Ovary (tissue), 9 donors: ENCODE data around the gene PHF21A. TPM values are rescaled to one million over a fixed set of nuclear protein-coding genes. Genes with fewer than 3 reads are reported as not detected.

ENCODE experiments used
- DNase-seq, 5 donors: peaks; one replicate each; pipeline ENCODE4 v3.0.0-alpha.2; 2019 to 2020
- H3K27ac ChIP-seq, 2 donors: fragments of 200-600 bp; one replicate each; pipeline versions ENCODE4 v1.5.1 to v1.8.0; 2019 to 2022
- H3K27me3 ChIP-seq: fragments of 200-600 bp; one replicate; pipeline ENCODE4 v1.8.0; 2022
- H3K36me3 ChIP-seq: fragments of 200-600 bp; sonication (generic); one replicate; pipeline ENCODE4 v1.5.1; 2019
- H3K4me1 ChIP-seq: one replicate; pipeline ENCODE4 v1.8.1; 2013; ENCODE audit warnings: mild to moderate bottlenecking, moderate library complexity; ENCODE audit not compliant: insufficient read depth
- H3K4me3 ChIP-seq: fragments of 200-600 bp; sonication (generic); one replicate; pipeline ENCODE4 v1.5.1; 2017
- H3K9me3 ChIP-seq, 2 donors: fragments of 200-600 bp in 1 of 2; sonication (generic) in 1 of 2; one replicate each; pipeline versions ENCODE4 v1.5.1 to v1.8.1; 2013 to 2019; ENCODE audit warnings: mild to moderate bottlenecking in 1 of 2, moderate library complexity in 1 of 2
- EP300 ChIP-seq: sonication (generic); formaldehyde crosslinking; IDR thresholded peaks from one replicate; pipeline ENCODE4 v1.6.1; 2017; ENCODE audit warnings: antibody characterized with exemption
- POLR2A ChIP-seq: fragments of 450-650 bp; IDR thresholded peaks from one replicate; pipeline ENCODE4 v1.6.1; 2017; ENCODE audit warnings: antibody characterized with exemption, mild to moderate bottlenecking, moderate library complexity
- WGBS, 3 donors: extraction: QIAGEN DNeasy Blood & Tissue Kit in 1 of 3; methylation state at CpG; one replicate each; pipeline versions ENCODE4 v1.1.5 to v1.1.7; 2013 to 2017; 5-methylcytosine and 5-hydroxymethylcytosine counted together
- intact Hi-C, 4 donors: fragments of 100-400 bp; cut with DNase I; formaldehyde crosslinking; loops; one replicate each; pipeline versions ENCODE4 v1.11.0 to v1.15.1; 2022 to 2023
- polyA plus RNA-seq, 2 donors: library from polyadenylated mRNA; stranded (reverse); fragments of 200-250 nt in 1 of 2; fragments of 350-450 nt in 1 of 2; fragmentation: Illumina TruSeq in 1 of 2; extraction: RNeasy Lipid Tissue Mini Kit (QIAGEN cat#74804) in 1 of 2; gene quantifications; one replicate each; pipeline ENCODE4 v1.2.3, GENCODE V29; 2013 to 2014
- total RNA-seq, 7 donors: library from RNA; depleted of rRNA in 2 of 7; stranded (reverse); fragments of >200 nt in 2 of 7; fragmentation: NEBNext Ultra II Directional in 3 of 7; extraction: Animal tissue kit (Norgen Biotek cat#: 25700) in 3 of 7; gene quantifications; one replicate each; pipeline versions ENCODE4 v1.1.0 to v1.2.4, GENCODE V29; 2016 to 2023
- TF ChIP-seq, protein P1 (sequence below), 3 donors: fragments of 450-650 bp in 2 of 3; fragments of 200-600 bp in 1 of 3; IDR thresholded peaks; one replicate each; pipeline versions ENCODE4 v1.5.1 to v1.8.0; 2016 to 2022; ENCODE audit warnings: antibody characterized with exemption in 3 of 3, mild to moderate bottlenecking in 1 of 3
- donor health status: DM: no; HTN: no; CAD: no; lungs with moderate emphysema.
- donor health status: DM: no; HTN: no; CAD: no.
- donor health status: Bipolar disorder and iron deficiency.
- donor health status: DM: yes; HTN: yes; CAD: no.
- donor health status: DM: no; HTN: no; CAD: no.
- donor health status: DM: yes; HTN: yes; CAD: no.

PHF21A gene
- total and polyA plus RNA-seq, 9 donors: 20.6 to 76.0 (median 58.2) TPM

DNA sequence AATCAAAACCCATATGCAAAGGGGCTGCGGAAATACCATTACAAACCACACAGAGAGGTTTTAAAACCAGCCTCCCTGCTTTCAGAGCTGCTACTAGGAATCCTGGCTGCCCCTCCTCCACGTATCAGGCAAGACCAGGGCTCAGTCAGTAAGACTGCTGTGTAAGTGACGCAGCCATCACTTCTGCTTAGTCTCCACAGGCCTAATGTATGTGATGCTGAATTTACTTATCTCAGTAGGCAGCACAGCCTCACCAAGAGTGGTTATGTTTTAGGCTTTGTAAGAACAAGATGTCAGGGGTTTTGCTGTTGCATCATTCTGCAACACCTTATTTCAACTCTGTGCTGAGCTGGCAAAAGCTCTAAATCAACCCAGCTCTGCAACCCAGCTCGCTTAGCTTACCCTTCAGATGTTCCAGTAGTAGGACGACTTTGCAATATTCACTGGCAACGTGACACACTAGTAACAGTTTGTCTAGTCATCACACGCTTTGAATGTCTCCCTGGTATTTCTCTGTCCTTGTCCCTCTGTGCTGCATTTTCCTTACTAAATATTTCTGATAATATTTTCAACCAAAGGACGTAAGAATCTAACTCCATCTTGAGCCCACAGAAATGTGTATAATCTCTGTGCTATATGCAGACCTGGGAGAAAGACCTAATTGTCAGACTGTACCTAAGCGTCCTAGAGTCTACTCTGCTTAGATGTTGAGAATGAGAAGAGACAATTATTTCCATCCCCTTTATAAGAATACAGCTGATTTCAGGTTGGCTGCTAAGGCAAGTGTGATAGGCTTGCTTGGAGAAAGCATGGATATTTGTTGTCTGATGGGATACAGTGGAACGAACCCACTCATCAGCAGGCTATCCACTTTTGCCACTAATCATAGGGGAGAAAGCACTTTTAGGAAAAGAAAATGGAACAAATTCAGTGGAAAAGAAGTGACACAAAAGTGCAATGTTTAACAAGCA, 126.6 kb downstream of the PHF21A start:
- peaks cover 2% of the 10 kb centered on the region for H3K4me1 ChIP-seq
- intact Hi-C loops: no loop called here
- no peaks in the 10 kb centered on the region for H3K9me3 ChIP-seq
- no peak for TF ChIP-seq POLR2A
- TF ChIP-seq, protein P1, sequence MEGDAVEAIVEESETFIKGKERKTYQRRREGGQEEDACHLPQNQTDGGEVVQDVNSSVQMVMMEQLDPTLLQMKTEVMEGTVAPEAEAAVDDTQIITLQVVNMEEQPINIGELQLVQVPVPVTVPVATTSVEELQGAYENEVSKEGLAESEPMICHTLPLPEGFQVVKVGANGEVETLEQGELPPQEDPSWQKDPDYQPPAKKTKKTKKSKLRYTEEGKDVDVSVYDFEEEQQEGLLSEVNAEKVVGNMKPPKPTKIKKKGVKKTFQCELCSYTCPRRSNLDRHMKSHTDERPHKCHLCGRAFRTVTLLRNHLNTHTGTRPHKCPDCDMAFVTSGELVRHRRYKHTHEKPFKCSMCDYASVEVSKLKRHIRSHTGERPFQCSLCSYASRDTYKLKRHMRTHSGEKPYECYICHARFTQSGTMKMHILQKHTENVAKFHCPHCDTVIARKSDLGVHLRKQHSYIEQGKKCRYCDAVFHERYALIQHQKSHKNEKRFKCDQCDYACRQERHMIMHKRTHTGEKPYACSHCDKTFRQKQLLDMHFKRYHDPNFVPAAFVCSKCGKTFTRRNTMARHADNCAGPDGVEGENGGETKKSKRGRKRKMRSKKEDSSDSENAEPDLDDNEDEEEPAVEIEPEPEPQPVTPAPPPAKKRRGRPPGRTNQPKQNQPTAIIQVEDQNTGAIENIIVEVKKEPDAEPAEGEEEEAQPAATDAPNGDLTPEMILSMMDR (IDR thresholded peaks at IDR 0.05): no peak
- no peak for TF ChIP-seq EP300
- H3K4me3 ChIP-seq: no peak overlapping the region
- DNase-seq: no peak
- H3K36me3 ChIP-seq: no peaks in the 10 kb centered on the region
- H3K27ac ChIP-seq: no peak overlapping the region
- WGBS, 3 donors: 63 to 78% (median 71%) methylated on average over 10 of the region's 10 CpGs
- H3K27me3 ChIP-seq: no peaks in the 10 kb centered on the region

DNA sequence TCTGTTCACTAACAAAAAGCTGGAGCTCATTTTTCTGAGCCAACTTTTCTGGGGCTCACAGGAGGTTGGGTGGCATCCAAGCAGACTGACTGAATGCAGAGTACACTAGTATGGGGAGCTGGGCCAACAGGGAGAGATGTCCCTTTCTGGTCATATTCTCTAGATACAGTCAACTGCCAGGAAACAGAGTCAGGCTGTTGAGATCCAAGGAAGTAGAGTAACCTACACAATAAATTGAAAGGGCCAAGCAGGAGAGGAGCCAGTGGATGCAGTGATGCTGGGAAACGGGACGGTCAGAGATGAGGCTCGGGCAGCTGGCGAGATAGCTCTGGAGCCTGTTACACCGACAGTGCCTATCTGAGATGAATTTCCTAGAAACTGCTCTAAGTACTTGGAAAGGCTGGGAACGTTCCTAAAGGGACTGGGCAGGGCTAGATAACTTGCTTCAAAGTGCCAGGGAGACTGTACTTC, 127.7 kb downstream of the PHF21A start:
- 3 to 18% (median 17%) methylated on average over 6 of the region's 6 CpGs for WGBS, 3 donors
- intact Hi-C loops: no loop called here
- no peaks in the 10 kb centered on the region for H3K27me3 ChIP-seq
- DNase-seq: peak; percentile 33 to 66 (median 56)
- H3K9me3 ChIP-seq: no peaks in the 10 kb centered on the region
- H3K4me3 ChIP-seq: no peak overlapping the region
- no peaks in the 10 kb centered on the region for H3K36me3 ChIP-seq
- no peak for TF ChIP-seq EP300
- TF ChIP-seq, protein P1 (IDR thresholded peaks at IDR 0.05): no peak
- no peak for TF ChIP-seq POLR2A
- peaks cover 2% of the 10 kb centered on the region for H3K4me1 ChIP-seq
- H3K27ac ChIP-seq: no peak overlapping the region

DNA sequence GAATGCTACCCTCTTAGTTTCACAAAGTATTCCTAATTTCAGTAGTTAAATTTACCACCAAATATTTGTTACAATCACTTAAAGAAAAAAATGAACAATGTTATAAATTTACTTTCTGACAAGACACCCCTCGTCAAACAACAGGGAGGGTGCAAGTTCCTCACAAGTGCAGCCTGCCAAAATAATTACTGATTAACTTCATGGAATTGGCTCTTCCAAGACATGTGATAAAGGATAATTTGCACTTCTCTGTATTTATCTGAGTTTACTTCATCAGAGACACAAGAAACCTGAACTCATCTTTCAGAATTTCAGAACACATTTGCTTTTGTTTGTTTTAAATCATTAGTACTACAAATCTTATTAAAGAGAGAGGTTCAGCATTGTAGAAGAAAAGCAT, 132.3 kb downstream of the PHF21A start:
- no peaks in the 10 kb centered on the region for H3K27me3 ChIP-seq

DNA sequence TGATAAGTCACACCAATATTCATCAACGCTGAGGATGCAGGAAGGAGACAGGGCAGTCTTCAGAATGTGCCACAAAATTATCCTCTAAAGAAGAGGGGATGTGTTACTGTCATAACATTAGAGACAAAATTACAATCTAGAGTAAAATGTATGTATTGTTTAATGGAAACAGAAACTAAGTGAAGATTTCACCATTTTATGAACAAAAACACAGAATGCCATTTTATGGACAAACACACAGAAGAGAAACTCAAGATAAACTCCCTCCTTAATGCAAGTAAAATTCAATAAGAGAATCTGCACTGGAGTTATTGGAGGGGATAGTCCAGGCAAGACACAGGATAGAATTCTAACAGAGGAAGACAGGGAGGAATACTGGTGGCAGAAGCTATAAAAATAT, 136.0 kb downstream of the PHF21A start:
- H3K27me3 ChIP-seq: no peaks in the 10 kb centered on the region
- no peaks in the 10 kb centered on the region for H3K36me3 ChIP-seq
- no peaks in the 10 kb centered on the region for H3K9me3 ChIP-seq
- no peak for TF ChIP-seq POLR2A
- TF ChIP-seq, protein P1 (IDR thresholded peaks at IDR 0.05): no peak
- TF ChIP-seq EP300: no peak
- intact Hi-C loops: no loop called here
- no peak overlapping the region for H3K4me3 ChIP-seq
- H3K27ac ChIP-seq: no peak overlapping the region
- DNase-seq: no peak
- peaks cover 4% of the 10 kb centered on the region for H3K4me1 ChIP-seq
- 89 to 100% (median 95%) methylated on average over 1 of the region's 1 CpG for WGBS, 3 donors

More for the DNA sequence above, 132.3 kb downstream of the PHF21A start:
- TF ChIP-seq, protein P1 (IDR thresholded peaks at IDR 0.05): no peak
- no peak for TF ChIP-seq POLR2A
- no peak for TF ChIP-seq EP300
- intact Hi-C loops: no loop called here
- no peak for DNase-seq
- Histone ChIP-seq H3K4me1 (peaks cover 2% of the 10 kb centered on the region), H3K4me3 (no peak overlapping the region), H3K9me3 (no peaks in the 10 kb centered on the region), H3K27ac (no peak overlapping the region), H3K36me3 (no peaks in the 10 kb centered on the region)
- WGBS, 3 donors: 24 to 36% (median 33%) methylated on average over 1 of the region's 1 CpG
